IPS-15b (cell line): ENCODE measurements around the gene AKAP14.
"Not testable (repeated sequence)": the region's sequence is repeated elsewhere in the genome, so short reads cannot be mapped to it uniquely, and the experiment has no call there.

Experiments used
- H3K27me3 ChIP-seq: one replicate; pipeline ENCODE4 v1.6.1; 2013; ENCODE audit warnings: low read length; ENCODE audit not compliant: control insufficient read depth, insufficient read depth
- H3K36me3 ChIP-seq: one replicate; pipeline ENCODE4 v1.6.1; 2013; ENCODE audit warnings: low read length; ENCODE audit not compliant: control insufficient read depth, insufficient read depth
- H3K4me1 ChIP-seq: one replicate; pipeline ENCODE4 v1.6.1; 2013; ENCODE audit warnings: mild to moderate bottlenecking, low read length; ENCODE audit not compliant: control insufficient read depth, insufficient read depth
- H3K4me3 ChIP-seq: one replicate; pipeline ENCODE4 v1.5.1; 2013; ENCODE audit warnings: low read depth, low read length
- H3K9ac ChIP-seq: one replicate; pipeline ENCODE4 v1.6.1; 2013; ENCODE audit warnings: low read depth, mild to moderate bottlenecking, low read length
- H3K9me3 ChIP-seq: one replicate; pipeline ENCODE4 v1.6.1; 2013; ENCODE audit warnings: mild to moderate bottlenecking, low read length; ENCODE audit not compliant: control insufficient read depth, insufficient read depth

The AKAP14 gene

GRCh38 chrX:119942173-119942819 is 46.6 kb downstream of the AKAP14 start:
- H3K4me1 ChIP-seq = no peaks in the 10 kb centered on the region
- H3K9me3 ChIP-seq = no peaks in the 10 kb centered on the region
- no peaks in the 10 kb centered on the region for H3K27me3 ChIP-seq
- H3K4me3 ChIP-seq = peak overlapping the region; percentile 76
- no peak overlapping the region for H3K9ac ChIP-seq
- no peaks in the 10 kb centered on the region for H3K36me3 ChIP-seq

DNA sequence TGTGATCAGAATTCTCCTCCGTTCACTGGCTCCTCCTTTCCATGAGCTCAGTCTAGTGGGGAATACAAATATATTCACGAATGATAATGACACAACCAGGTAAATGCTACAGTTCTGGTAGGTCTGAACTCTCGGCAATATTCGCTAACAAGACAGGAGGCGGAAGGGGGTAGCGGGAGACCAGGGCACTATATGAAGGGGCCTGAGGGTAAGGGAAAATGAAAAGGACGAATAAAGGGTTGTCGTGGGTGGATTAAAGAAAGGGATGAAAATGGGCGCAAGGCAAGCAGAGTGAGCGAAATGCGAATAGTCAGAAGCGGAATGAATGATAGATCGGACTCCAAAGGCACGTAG is 47.1 kb downstream of the AKAP14 start:
- H3K9me3 ChIP-seq = no peaks in the 10 kb centered on the region
- H3K4me1 ChIP-seq = no peaks in the 10 kb centered on the region
- no peaks in the 10 kb centered on the region for H3K27me3 ChIP-seq
- no peaks in the 10 kb centered on the region for H3K36me3 ChIP-seq
- H3K9ac ChIP-seq = peak overlapping the region; percentile 85
- H3K4me3 ChIP-seq = peak overlapping the region; percentile 76

- H3K27me3 ChIP-seq = no peaks in the 10 kb centered on the region
- peak within 1 kb of the TSS; percentile 76 for H3K4me3 ChIP-seq
- peak within 1 kb of the TSS; percentile 85 for H3K9ac ChIP-seq
- H3K9me3 ChIP-seq = no peaks in the 10 kb centered on the region
- no peaks in the 10 kb centered on the region for H3K4me1 ChIP-seq
- no peaks in the 10 kb centered on the region for H3K36me3 ChIP-seq
Observed at GRCh38 chrX:119943185-119943988, 47.7 kb downstream of the AKAP14 start, which contains the start of gene NKAP. Gene NKAP, minus strand, starts transcription at chrX:119943751. Its CDS starts 146 bp downstream, at chrX:119943605.

GRCh38 chrX:119945481-119945880 is 49.8 kb downstream of the AKAP14 start:
- Histone ChIP-seq H3K9ac (no peak overlapping the region), H3K36me3 (no peaks in the 10 kb centered on the region), H3K27me3 (no peaks in the 10 kb centered on the region), H3K4me3 (no peak overlapping the region), H3K9me3 (no peaks in the 10 kb centered on the region), H3K4me1 (no peaks in the 10 kb centered on the region)

DNA sequence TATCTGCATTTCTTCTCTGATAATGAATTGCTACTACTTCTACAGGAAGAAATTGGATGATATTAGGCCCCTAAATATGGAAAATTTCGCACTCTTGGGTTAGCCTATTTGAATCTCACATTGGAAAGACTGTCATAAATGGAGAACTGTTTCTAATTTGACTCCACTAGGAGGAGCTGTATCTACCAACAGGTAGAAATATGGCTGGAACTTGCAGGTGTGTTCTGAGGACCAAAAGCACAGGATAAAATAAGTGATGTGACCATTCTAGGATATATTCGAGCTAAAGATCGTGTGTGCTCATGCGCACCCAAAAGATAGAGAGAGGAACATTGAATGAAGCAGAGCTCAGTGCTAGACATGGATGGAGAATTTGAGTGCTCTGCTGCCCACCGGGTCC is 52.7 kb downstream of the AKAP14 start:
- H3K27me3 ChIP-seq = no peaks in the 10 kb centered on the region
- H3K9ac ChIP-seq = no peak overlapping the region

DNA sequence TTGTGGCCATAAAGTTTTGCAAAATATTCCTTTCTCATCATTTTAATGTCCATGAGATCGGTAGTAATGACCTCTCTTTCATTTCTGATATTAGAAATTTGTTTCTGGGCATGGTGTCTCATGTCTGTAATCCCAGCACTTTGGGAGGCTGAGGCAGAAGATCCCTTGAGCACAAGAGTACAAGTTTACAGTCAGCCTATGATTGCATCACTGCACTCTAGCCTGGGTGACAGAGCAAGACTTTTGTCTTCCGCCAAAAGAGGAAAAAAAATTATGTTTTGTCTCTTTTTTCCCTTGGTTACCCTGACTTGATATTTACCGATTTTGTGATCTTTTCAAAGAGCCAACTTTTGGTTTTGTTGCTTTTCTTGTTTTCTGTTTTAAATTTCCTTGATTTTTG is 58.7 kb downstream of the AKAP14 start:
- H3K4me3 ChIP-seq = no peak overlapping the region
- H3K4me1 ChIP-seq = no peaks in the 10 kb centered on the region
- no peaks in the 10 kb centered on the region for H3K27me3 ChIP-seq

More for the DNA sequence above, 52.7 kb downstream of the AKAP14 start:
- Histone ChIP-seq H3K4me3 (no peak overlapping the region), H3K36me3 (no peaks in the 10 kb centered on the region), H3K9me3 (no peaks in the 10 kb centered on the region), H3K4me1 (no peaks in the 10 kb centered on the region)

DNA sequence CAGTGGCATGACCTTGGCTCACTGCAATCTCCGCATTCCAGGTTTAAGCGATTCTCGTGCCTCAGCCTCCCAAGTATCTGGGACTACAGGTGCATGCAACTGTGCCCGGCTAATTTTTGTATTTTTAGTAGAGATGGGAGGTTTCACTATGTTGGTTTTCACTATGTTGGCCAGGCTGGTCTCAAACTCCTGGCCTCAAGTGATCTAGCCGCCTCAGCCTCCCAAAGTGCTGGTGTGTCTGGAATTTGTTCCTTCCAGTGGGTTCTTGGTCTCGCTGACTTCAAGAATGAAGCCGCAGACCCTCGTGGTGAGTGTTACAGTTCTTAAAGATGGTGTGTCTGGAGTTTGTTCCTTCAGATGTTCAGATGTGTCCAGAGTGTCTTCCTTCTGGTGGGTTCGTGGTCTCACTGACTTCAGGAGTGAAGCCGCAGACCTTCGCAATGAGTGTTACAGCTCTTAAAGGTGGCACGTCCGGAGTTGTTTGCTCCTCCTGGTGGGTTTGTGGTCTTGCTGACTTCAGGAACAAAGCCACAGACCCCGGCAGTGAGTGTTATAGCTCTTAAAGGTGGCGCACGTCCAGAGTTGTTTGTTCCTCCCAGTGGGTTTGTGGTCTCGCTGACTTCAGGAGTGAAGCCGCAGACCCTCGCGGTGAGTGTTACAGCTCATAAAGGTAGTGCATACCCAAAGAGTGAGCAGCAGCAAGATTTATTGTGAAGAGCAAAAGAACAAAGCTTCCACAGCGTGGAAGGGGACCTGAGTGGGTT is 60.3 kb downstream of the AKAP14 start:
- not testable (repeated sequence) for H3K36me3 ChIP-seq, H3K27me3 ChIP-seq, H3K4me1 ChIP-seq, H3K4me3 ChIP-seq, H3K9me3 ChIP-seq, H3K9ac ChIP-seq

More for the DNA sequence above, 58.7 kb downstream of the AKAP14 start:
- no peak overlapping the region for H3K9ac ChIP-seq
- no peaks in the 10 kb centered on the region for H3K36me3 ChIP-seq
- H3K9me3 ChIP-seq = no peaks in the 10 kb centered on the region

DNA sequence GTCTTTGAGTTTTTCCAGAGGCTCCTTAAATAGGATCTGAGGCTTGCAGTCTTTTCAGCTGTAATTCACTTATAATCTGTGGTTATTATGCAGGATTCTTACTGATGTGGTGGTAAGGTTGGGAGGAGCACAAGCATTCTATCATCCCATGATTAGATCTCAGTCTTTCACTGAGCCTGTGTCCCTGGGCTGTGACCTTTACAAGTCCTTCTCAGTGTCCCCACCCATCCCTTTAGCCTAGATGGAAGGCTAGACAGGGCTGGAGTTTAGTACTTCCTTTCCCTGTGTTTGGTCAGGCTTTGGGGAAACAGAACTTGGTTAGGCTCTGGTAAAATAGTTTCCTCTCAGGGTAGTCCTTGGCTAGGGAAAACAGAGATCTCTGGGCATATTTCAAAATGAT is 64.9 kb downstream of the AKAP14 start:
- Histone ChIP-seq H3K36me3 (no peaks in the 10 kb centered on the region), H3K27me3 (no peaks in the 10 kb centered on the region), H3K9ac (no peak overlapping the region), H3K4me1 (no peaks in the 10 kb centered on the region), H3K9me3 (no peaks in the 10 kb centered on the region), H3K4me3 (no peak overlapping the region)

GRCh38 chrX:119966837-119967236 is 71.1 kb downstream of the AKAP14 start:
- H3K9me3 ChIP-seq, H3K4me1 ChIP-seq, H3K4me3 ChIP-seq, H3K27me3 ChIP-seq, H3K36me3 ChIP-seq, H3K9ac ChIP-seq: not testable (repeated sequence)
